Measurements from ENCODE around the gene NPBWR2.

DNA sequence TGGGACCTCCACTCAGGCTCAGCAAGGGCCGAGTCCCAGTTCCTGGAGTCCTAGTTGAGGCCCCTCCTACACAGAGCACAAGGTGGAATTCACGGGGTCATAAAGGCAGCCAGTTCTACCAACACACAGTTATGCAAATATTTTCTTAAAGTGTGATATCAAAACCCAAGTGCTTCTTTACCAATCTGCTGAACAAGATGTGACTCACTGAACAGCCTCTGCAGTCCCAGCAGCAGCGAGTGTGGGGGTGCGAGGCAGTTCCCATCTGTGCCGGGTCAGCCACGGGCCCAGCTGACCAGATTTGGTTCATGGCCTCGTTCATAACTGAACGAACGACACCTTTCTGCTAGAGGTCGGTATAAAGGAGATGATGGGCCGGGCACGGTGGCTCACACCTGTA, 48.8 kb downstream of the NPBWR2 start:
- TF ChIP-seq, protein P1, sequence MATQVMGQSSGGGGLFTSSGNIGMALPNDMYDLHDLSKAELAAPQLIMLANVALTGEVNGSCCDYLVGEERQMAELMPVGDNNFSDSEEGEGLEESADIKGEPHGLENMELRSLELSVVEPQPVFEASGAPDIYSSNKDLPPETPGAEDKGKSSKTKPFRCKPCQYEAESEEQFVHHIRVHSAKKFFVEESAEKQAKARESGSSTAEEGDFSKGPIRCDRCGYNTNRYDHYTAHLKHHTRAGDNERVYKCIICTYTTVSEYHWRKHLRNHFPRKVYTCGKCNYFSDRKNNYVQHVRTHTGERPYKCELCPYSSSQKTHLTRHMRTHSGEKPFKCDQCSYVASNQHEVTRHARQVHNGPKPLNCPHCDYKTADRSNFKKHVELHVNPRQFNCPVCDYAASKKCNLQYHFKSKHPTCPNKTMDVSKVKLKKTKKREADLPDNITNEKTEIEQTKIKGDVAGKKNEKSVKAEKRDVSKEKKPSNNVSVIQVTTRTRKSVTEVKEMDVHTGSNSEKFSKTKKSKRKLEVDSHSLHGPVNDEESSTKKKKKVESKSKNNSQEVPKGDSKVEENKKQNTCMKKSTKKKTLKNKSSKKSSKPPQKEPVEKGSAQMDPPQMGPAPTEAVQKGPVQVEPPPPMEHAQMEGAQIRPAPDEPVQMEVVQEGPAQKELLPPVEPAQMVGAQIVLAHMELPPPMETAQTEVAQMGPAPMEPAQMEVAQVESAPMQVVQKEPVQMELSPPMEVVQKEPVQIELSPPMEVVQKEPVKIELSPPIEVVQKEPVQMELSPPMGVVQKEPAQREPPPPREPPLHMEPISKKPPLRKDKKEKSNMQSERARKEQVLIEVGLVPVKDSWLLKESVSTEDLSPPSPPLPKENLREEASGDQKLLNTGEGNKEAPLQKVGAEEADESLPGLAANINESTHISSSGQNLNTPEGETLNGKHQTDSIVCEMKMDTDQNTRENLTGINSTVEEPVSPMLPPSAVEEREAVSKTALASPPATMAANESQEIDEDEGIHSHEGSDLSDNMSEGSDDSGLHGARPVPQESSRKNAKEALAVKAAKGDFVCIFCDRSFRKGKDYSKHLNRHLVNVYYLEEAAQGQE (IDR thresholded peaks at IDR 0.05; ENCODE audit: borderline replicate concordance), result no peak
- no peak for TF ChIP-seq POLR2AphosphoS5 (IDR thresholded peaks at IDR 0.05)
- TF ChIP-seq TAF1 (IDR thresholded peaks at IDR 0.05; ENCODE audit: low read depth), result no peak
- TF ChIP-seq EZH2 (IDR thresholded peaks at IDR 0.05; ENCODE audit: borderline replicate concordance, insufficient read depth, low read length, poor library complexity, severe bottlenecking), result no peak

Data from neural cell (in vitro differentiated cells).